Stimulated activated CD8-positive, alpha-beta memory T cell treated with anti-CD3 and anti-CD28 coated beads, Interleukin-15, amount 100 ng/mL, for 48 hours (primary cell): ENCODE measurements around the gene SCN2A.

Experiments used
- DNase-seq, 2 donors: peaks; one replicate each; pipeline ENCODE4 v3.0.0-alpha.2; 2020; ENCODE audit warnings: low read depth in 2 of 2

SCN2A gene

GRCh38 chr2:165239230-165239629 is at the start of gene SCN2A:
TSS of gene SCN2A (plus strand) at chr2:165239414. CDS start at chr2:165295824, 56,410 bp downstream.
- DNase-seq = no peak

- DNase-seq = no peak
Observed at GRCh38 chr2:165191096-165191728, 48.0 kb upstream of the SCN2A start.

GRCh38 chr2:165192729-165193128 is 46.5 kb upstream of the SCN2A start:
- DNase-seq = no peak

- no peak for DNase-seq
Observed at GRCh38 chr2:165193178-165193777, 45.9 kb upstream of the SCN2A start.

GRCh38 chr2:165196411-165196810 is 42.8 kb upstream of the SCN2A start:
- DNase-seq = no peak

- DNase-seq = no peak
Observed at GRCh38 chr2:165197346-165197745, 41.9 kb upstream of the SCN2A start.

- no peak for DNase-seq
Observed at GRCh38 chr2:165198181-165198580, 41.0 kb upstream of the SCN2A start.

- no peak for DNase-seq
Observed at GRCh38 chr2:165202239-165202638, 37.0 kb upstream of the SCN2A start.

GRCh38 chr2:165203689-165204559 is 35.3 kb upstream of the SCN2A start, which contains the start of gene SCN3A:
TSS of gene SCN3A (minus strand) at chr2:165204050. CDS start at chr2:165176394, 27,656 bp downstream.
- no peak for DNase-seq

- DNase-seq = no peak
Observed at GRCh38 chr2:165205865-165206264, 33.3 kb upstream of the SCN2A start.

- no peak for DNase-seq
Observed at GRCh38 chr2:165208094-165208493, 31.1 kb upstream of the SCN2A start.

- no peak for DNase-seq
Observed at GRCh38 chr2:165214093-165214492, 25.1 kb upstream of the SCN2A start.

GRCh38 chr2:165219481-165219880 is 19.7 kb upstream of the SCN2A start:
- no peak for DNase-seq

- DNase-seq = no peak
Observed at GRCh38 chr2:165224941-165225340, 14.3 kb upstream of the SCN2A start.

- DNase-seq = no peak
Observed at GRCh38 chr2:165227571-165227970, 11.6 kb upstream of the SCN2A start.

- DNase-seq = no peak
Observed at GRCh38 chr2:165237056-165237455, 2.2 kb upstream of the SCN2A start.

GRCh38 chr2:165238295-165238694 is 919 bp upstream of the SCN2A start:
- DNase-seq = no peak

- DNase-seq = no peak
Observed at GRCh38 chr2:165239856-165240515, 772 bp downstream of the SCN2A start.

- DNase-seq = no peak
Observed at GRCh38 chr2:165240916-165241315, 1.7 kb downstream of the SCN2A start.

- DNase-seq = no peak
Observed at GRCh38 chr2:165245081-165245793, 6.0 kb downstream of the SCN2A start.

GRCh38 chr2:165248238-165248637 is 9.0 kb downstream of the SCN2A start:
- DNase-seq = no peak
